M059J (cell line): Measurements from ENCODE around the gene UQCR11. TPM values are rescaled to one million over a fixed set of nuclear protein-coding genes. Genes with fewer than 3 reads are reported as not detected.
A peak's percentile ranks its signal among the peaks of the same experiment; 100 is the strongest.

Experiments
- DNase-seq: peaks from one replicate; pipeline ENCODE4 v3.0.0-alpha.2; 2012; ENCODE audit warnings: low read depth
- total RNA-seq: library from RNA; depleted of rRNA; stranded (reverse); fragments of >200 nt; shearing (Covaris generic); gene quantifications from 2 replicates; pipeline ENCODE4 v1.2.3, GENCODE V29; 2014

Gene UQCR11
- total RNA-seq, 1 experiment from 2014 or later: 105 TPM

- peak; percentile 85 for DNase-seq
Measured at GRCh38 chr19:1592024-1592754, 13.1 kb downstream of the UQCR11 start.

DNA sequence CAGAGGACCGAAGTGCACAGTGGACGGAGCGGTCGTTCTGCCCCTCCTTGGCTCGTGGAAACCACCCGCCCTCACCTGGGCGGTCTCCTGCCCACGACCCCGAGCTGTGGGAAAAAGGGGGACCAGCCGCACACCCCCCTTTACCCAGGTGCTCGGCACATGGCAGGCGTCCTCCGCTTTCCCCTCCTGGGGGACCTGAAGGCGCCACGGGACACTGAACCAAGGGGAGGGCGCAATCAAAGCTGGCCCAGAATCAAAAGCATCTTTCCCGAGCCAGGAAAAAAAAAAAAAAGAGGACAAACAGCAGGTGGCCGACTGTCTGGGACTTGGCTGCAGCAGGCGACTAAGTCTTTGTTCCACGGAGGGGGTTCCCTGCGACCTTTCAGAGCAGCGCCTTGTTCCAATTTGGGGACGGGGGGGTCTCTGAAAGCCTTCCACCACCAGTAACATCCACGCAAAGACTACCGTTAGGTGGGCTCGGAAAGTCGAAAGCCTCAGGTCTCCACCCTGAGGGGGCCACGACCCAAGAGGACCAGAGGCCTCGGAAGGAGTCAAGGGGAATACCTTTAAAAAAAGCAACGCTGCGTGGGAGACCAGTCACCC is 13.7 kb downstream of the UQCR11 start:
- DNase-seq: no peak

DNA sequence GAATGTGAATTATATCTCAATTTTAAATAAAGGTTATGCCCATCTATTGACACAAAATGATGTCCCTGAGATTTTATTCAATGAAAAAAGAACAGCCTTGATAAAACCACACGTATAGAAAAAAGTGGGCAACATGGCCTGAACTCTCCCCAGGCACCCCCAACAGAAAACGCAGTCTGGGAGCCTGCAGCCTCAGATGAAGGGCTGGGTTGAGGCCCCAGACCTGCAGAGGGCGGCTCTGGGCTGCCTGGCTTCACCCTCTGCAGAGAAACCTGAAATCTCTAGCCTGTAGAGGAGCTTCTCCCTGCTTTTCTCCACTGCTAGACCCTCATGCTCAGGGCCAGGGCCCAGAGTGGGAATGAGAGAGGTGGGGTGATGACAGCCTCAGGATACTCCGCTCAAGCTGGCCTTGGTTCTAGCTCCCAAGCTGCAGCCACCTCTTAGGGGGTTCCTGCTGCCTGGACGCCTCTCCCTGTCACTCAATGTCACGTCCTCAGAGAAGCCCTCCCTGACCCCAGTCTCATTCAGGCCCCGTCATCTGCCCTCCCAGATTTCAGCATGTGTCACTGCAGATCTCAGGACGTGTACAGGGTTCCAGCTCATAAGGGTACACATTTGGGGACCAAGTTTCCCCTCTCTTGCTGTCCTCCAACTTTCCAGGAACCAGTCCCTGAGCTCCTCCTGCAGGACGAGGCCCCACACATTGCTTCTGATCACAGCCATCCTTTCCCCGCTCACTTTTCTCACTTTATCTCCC is 14.4 kb downstream of the UQCR11 start:
- no peak for DNase-seq

GRCh38 chr19:1587872-1588271 is 17.4 kb downstream of the UQCR11 start:
- DNase-seq: no peak

DNA sequence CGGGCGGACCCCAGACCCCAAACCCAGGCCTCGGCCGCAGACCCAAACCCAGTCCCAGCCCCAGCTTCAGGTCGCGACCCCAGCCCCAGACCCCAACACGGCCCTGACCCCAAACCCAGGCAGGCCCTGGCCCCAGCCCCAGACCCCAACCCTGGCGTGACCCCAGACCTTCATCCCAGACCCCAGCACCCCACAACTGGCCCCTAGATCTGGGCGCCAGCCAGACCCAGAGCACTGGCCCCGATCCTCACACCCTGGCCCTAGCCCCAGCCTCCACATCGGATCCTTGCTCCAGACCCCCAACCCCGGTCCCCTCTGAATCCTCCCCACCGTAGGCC is 20.1 kb downstream of the UQCR11 start:
- no peak for DNase-seq

- no peak for DNase-seq
Measured at GRCh38 chr19:1584500-1585242, 20.6 kb downstream of the UQCR11 start.

GRCh38 chr19:1582201-1582600 is 23.1 kb downstream of the UQCR11 start:
- DNase-seq: no peak

- no peak for DNase-seq
Measured at GRCh38 chr19:1580957-1581356, 24.3 kb downstream of the UQCR11 start.

DNA sequence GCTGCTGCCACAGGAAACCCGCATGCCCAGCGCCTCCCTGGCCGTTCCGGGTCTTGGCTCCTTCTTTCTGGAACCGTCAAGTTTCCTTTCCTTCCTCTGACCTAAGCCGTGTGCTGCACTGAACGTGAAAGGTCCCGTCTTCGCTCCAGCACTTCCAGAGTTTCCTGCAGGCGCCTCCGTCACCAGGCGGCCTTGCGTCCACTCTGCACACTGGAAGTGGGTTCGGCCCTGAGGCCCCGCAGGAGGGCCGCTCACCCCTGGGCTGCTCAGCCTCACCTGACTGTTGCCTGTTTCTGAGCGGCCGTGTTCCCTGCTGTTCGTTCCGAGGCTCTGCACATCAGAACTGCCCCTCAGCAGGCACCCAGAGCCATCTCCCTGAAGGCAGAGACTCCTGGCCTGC is 24.9 kb downstream of the UQCR11 start:
- DNase-seq: no peak

DNA sequence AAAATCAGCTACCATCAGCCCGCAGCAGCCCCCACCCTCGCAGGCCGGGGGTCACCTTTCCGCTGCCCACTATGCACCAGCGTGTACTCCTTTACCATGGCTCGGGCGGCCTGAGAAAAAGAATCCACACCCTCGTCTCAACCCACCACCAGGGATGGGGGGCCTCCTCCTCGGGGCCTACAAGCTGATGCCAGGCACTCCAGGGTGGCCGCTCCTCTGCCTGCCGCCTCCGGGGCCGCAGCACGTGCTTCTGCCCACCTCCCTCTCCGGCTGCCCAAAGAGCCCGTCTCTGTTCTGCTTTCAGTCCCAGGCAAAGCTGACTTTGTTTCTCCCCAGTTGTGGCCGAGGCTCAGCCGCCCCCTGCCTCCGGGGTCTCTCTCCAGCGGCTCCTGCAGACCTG is 26.0 kb downstream of the UQCR11 start:
- DNase-seq: no peak

DNA sequence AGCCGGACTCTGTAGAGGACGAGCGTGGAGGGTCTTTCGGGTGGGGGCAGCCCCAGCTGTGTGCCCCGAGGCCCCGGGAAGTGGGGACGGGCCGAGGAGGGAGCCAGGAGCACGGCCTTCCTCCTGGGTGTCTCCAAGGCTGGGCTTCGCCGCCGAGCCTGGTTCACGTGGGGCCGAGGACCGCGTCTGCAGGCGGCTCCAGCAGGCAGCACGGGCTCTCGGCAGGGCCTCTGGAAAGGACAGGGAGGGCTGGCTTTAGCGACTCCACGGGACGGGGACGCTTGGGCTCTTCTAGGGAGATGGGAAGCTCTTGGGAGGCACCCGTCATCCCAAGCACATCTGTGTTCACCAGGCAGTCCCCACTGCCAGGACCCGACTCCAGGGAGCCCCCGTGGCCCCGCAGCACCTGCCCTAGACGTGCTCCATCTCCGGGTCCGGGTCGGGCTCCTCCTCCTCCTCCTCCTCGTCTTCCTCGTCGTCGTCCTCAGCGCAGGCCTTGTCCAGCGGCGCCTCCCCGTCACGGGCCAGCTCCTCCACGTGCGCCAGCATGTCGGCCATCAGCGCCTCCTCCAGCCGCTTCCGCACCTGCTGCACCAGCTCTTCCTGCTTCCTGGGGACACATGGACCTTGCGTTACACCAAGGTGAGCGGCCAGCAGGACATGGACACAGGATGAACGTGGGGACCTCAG is 27.2 kb downstream of the UQCR11 start:
- DNase-seq: no peak

DNA sequence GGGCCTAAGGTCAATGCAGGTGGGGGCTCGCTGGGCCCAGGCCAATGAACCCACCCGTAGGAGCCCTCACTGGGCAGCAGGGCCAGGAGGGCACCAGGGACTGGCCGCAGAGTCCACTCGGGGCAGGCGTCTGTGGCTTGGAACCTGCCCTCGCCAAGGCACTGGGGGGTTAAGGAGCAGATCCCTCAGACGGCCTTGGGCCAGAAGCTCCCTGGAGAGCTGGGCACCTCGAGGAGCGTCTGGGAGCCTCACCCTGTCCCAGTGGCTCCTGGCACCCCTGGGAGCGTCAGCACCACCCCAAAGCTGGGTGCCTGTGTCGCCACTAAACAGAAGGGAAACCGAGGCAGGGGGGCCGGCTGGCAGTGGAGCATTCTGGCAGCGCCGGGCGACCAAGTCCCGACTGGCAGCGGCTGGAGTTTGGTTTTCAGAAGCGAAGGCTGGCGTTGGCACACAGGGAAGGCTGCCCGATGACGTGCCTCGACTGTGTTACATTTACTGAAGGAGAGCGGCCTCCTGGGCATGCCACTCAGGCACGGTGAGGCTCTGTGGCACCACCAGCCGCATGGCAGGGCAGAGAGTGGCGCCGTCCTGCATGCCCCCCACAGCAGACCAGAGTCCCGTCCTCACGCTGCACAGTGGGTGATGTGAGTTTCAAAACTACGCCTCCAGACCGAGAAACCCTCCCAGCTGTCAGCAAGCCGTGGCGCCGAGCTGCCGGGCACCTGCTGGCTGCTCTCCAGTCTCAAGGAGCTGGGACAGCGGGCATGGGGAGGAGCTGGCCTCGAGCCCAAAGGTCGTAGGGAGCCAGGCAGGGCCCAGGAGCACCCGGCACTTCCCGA is 28.0 kb downstream of the UQCR11 start:
- no peak for DNase-seq

DNA sequence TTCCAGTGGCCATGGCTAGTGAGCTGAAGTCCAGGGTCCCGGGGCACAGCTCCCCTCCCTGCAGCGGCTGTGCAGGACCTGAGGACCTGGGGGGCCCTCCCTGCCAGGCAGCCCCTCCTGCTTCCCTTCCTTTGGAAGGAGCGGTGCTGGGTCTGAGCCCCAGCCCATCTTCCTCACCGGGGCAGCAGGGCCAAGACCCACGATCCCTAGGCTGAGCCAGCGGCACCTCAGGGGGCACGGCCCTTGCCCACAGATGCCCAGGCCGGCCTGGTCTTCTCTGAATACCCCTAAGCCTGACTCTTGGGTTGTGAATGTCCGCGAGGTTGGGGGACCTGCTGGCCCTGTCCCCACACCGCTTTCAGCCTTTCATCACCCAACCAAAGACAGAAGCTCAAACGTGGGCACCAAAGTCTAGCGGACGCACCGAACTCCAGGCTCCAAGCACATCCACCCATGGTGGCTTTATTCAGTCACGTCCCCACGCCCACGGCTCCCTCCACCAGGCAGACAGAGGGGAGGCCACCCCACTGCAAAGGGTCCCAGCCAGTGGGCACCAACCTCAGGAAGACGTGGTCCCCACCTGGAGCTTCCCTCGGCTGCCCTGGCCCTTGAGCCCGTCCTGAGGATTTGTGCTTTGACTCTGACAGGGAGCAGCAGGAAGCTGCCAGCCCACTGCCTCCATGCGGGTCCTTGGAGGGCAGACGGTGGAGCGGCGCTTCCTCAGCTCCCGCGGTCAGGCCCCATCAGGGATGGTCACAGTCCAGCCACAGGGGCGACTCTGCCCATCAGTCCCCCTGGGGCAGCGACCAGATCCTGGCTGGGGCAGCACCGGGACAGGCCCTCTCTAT is 28.8 kb downstream of the UQCR11 start:
- no peak for DNase-seq

DNA sequence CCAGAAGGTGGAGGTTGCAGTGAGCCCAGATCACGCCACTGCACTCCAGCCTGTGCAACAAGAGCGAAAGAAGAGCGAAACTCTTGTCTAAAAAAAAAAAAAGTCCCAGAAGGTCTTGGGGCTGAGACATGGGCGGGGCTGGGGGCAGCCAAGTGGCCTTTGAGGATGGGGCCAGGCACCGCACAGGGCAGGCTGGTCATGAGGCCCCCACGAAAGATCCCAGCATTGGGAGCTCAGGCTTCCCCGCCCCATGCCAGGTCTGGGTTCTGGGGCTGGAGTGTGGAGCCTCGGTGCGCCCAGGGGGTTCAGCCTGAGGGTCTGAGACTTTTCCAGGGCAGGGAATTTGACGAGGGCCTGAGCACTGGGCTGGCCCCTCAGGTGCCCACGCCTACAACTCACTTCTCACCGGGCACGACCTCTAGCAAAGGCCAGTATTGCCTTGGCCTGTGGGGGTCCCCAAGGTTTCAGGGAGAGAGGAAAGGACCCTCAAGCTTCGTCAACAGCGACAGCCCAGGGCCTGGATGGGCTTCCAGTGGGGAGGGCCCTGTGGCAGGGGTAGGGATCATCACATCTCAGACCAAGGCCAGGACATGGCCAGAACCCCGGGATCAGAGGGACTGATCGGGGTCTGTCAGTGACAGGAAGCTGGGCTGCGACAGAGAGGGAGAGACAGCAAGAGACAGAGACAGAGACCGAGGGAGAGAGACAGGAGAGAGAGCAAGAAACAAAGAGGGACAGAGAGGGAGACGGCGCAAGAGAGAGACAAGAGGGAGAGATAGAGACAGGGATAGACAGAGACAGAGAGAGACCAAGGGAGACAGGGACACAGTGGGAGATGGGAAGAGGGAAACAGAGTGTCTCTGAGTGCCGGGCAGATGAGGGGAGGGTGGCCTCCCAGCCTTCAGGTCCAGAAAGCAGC is 29.7 kb downstream of the UQCR11 start:
- no peak for DNase-seq

- no peak for DNase-seq
Measured at GRCh38 chr19:1574354-1575136, 30.7 kb downstream of the UQCR11 start.

GRCh38 chr19:1572795-1573194 is 32.5 kb downstream of the UQCR11 start:
- DNase-seq: no peak

DNA sequence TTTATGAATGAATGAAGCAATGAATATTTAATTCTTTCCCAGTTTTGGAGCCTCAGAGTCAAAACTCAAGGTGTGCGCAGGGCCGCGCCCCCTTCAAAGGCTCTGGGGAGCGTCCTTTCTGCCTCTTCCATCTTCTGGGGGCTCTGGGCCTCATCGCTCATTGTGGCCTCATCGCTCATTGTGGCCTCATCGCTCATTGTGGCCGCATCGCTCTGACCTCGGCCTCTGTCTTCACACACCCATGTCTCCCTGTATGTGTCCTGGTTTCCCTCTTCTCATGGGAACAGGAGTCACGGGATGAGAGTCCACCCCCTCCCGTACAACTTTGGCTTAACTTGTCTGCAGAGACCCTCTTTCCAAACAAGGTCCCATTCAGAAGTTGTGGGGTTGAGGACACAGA is 33.9 kb downstream of the UQCR11 start:
- no peak for DNase-seq

- no peak for DNase-seq
Measured at GRCh38 chr19:1570836-1571235, 34.4 kb downstream of the UQCR11 start.
